Measurements from ENCODE around the gene NR2C2AP. TPM values are rescaled to one million over a fixed set of nuclear protein-coding genes. Genes with fewer than 3 reads are reported as not detected.

Gene NR2C2AP
- total and polyA plus RNA-seq, 2 of the 13 experiments (the other 11 are each of a cell fraction or from before 2014, with no cell fraction given): 12.2 to 26.8 TPM

DNA sequence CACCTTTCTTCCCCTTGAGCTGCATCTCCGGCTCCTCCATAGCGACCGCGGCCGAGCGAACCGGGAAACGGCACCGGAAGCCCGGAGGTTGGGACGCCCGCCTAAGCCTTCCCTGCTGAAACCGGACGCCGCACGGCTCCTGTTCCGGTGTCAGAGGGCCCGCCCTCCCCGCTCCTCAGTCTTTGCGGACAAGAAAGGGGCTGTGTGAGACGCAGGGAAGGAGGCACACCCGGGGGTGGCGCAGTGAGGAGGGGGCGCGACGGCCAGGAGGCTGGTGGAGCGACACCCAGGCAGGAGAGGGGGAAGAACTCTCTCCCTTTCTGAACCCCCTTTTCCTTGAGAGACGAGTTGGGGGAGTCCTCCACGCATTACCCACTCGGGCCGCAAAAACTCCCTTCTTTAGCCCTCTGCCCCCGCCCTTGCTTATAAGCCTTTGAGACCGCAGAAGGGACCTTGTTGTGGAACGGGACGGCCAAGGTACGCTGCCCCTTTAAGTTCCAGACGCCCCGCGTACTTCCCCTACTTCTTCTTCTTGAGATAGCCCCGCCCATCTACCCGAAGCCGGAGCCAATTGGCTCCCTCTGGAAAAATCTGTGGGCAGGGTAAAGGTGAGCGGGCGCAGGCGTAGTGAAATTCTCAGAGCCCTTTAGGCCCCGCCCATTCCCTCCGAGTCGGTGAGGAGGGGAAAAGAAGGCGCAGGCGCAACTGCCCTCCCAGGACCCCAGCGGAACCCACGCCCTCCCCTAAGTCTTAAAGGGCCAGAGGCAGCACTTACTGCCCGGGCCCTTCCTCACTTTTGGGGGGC lies 10.9 kb downstream of the NR2C2AP start, which contains the start of the genes BORCS8 and RFXANK (continued):
- TF ChIP-seq PATZ1 (CRISPR knock-in tag; IDR thresholded peaks at IDR 0.05) (peak; percentile 69), ATF7 (IDR thresholded peaks at IDR 0.05) (no peak), ATF7 (CRISPR knock-in tag; IDR thresholded peaks at IDR 0.05) (no peak; the same call in 1 of the 2 replicates), REPIN1 (CRISPR knock-in tag; IDR thresholded peaks at IDR 0.05; ENCODE audit: borderline replicate concordance, low read depth) (peak; percentile 76; the same call in 1 of the 2 replicates), ZNF879 (CRISPR knock-in tag; IDR thresholded peaks at IDR 0.05) (no peak), PRDM4 (CRISPR knock-in tag; IDR thresholded peaks at IDR 0.05; ENCODE audit: borderline replicate concordance) (no peak), MAZ (IDR thresholded peaks at IDR 0.05; ENCODE audit: borderline replicate concordance, low read depth, low read length) (peak; percentile 70), MAZ (CRISPR knock-in tag; IDR thresholded peaks at IDR 0.05; ENCODE audit: low read depth) (peak; percentile 55; the same call in 1 of the 2 replicates), PAF1 (CRISPR knock-in tag; IDR thresholded peaks at IDR 0.05) (no peak), FOXC1 (CRISPR knock-in tag; IDR thresholded peaks at IDR 0.05; ENCODE audit: borderline replicate concordance) (peak; percentile 94), ZSCAN21 (CRISPR knock-in tag; IDR thresholded peaks at IDR 0.05; ENCODE audit: borderline replicate concordance) (peak; percentile 81; the same call in 1 of the 2 replicates), SMARCE1 (IDR thresholded peaks at IDR 0.05; ENCODE audit: borderline replicate concordance) (no peak), ZIK1 (CRISPR knock-in tag; IDR thresholded peaks at IDR 0.05; ENCODE audit: borderline replicate concordance, low read depth) (no peak), ZNF607 (CRISPR knock-in tag; IDR thresholded peaks at IDR 0.05; ENCODE audit: borderline replicate concordance) (peak; percentile 71), GPN1 (CRISPR knock-in tag; IDR thresholded peaks at IDR 0.05; ENCODE audit: borderline replicate concordance) (no peak), FOXK2 (IDR thresholded peaks at IDR 0.05) (no peak), CEBPG (CRISPR knock-in tag; IDR thresholded peaks at IDR 0.05) (peak; percentile 35; the same call in 1 of the 2 replicates), POLR2AphosphoS2 (IDR thresholded peaks at IDR 0.05; ENCODE audit: low read depth, low read length) (no peak)
- TF ChIP-seq, protein P1, sequence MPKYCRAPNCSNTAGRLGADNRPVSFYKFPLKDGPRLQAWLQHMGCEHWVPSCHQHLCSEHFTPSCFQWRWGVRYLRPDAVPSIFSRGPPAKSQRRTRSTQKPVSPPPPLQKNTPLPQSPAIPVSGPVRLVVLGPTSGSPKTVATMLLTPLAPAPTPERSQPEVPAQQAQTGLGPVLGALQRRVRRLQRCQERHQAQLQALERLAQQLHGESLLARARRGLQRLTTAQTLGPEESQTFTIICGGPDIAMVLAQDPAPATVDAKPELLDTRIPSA (CRISPR knock-in tag; IDR thresholded peaks at IDR 0.05; ENCODE audit: borderline replicate concordance): no peak
- TF ChIP-seq, protein P2, sequence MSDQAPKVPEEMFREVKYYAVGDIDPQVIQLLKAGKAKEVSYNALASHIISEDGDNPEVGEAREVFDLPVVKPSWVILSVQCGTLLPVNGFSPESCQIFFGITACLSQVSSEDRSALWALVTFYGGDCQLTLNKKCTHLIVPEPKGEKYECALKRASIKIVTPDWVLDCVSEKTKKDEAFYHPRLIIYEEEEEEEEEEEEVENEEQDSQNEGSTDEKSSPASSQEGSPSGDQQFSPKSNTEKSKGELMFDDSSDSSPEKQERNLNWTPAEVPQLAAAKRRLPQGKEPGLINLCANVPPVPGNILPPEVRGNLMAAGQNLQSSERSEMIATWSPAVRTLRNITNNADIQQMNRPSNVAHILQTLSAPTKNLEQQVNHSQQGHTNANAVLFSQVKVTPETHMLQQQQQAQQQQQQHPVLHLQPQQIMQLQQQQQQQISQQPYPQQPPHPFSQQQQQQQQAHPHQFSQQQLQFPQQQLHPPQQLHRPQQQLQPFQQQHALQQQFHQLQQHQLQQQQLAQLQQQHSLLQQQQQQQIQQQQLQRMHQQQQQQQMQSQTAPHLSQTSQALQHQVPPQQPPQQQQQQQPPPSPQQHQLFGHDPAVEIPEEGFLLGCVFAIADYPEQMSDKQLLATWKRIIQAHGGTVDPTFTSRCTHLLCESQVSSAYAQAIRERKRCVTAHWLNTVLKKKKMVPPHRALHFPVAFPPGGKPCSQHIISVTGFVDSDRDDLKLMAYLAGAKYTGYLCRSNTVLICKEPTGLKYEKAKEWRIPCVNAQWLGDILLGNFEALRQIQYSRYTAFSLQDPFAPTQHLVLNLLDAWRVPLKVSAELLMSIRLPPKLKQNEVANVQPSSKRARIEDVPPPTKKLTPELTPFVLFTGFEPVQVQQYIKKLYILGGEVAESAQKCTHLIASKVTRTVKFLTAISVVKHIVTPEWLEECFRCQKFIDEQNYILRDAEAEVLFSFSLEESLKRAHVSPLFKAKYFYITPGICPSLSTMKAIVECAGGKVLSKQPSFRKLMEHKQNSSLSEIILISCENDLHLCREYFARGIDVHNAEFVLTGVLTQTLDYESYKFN (CRISPR knock-in tag; conservative IDR thresholded peaks at IDR 0.05): peak; percentile 69
- TF ChIP-seq, protein P3, sequence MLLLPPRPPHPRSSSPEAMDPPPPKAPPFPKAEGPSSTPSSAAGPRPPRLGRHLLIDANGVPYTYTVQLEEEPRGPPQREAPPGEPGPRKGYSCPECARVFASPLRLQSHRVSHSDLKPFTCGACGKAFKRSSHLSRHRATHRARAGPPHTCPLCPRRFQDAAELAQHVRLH (CRISPR knock-in tag; IDR thresholded peaks at IDR 0.05; ENCODE audit: borderline replicate concordance, low read depth): peak; percentile 95

Data from HepG2 (cell line).